KOPT-K1 (cell line): ENCODE data around the gene SAMD1.
A peak's percentile ranks its signal among the peaks of the same experiment; 100 is the strongest.

Experiments used
- H3K27ac ChIP-seq: fragments of 200-600 bp; sonication (generic); 2 replicates; pipeline ENCODE4 v1.5.1; 2016; ENCODE audit warnings: antibody characterized with exemption, mild to moderate bottlenecking, low read depth, low read length; ENCODE audit not compliant: poor library complexity, severe bottlenecking
- H3K36me3 ChIP-seq: fragments of 200-600 bp; sonication (generic); 2 replicates; pipeline ENCODE4 v1.5.1; 2017; ENCODE audit warnings: antibody characterized with exemption, mild to moderate bottlenecking, low read length, moderate library complexity; ENCODE audit not compliant: insufficient read depth
- H3K9me3 ChIP-seq: fragments of 200-600 bp; sonication (generic); 2 replicates; pipeline ENCODE4 v1.5.1; 2017; ENCODE audit warnings: antibody characterized with exemption, low read length, mild to moderate bottlenecking; ENCODE audit not compliant: insufficient read depth, poor library complexity, severe bottlenecking

The SAMD1 gene

DNA sequence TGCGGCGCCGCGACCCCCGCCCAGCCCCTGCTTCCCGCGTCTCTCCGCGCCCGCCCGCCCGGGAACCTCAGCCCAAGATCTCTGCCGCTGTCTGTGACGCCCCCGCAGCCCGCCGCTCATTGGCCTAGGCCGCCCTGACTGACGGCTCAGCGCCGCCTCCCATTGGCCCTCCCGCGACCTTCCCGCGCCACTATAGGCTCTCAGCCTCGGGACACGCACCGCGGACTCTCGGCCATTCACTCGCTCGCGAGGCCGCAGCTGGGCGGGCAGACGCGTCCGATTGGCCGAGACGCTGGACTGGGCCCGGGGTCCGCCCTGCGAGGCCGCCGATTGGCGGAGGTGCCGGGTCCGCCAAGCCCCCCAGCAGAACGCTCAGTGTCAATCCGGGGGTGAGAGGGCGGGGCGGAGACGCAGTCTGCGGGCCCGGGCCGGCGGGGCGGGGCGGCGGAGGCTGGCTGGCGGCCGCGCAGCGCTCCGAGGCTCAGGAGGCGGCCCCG lies 27.2 kb upstream of the SAMD1 start, which contains the start of gene PRKACA:
TSS of gene PRKACA (minus strand) at position 95 of the 497 bp plus-strand sequence. CDS start 215 bp downstream, outside the sequence.
- Histone ChIP-seq H3K9me3 (no peaks in the 10 kb centered on the region), H3K27ac (peak within 1 kb of the TSS; percentile 40)

DNA sequence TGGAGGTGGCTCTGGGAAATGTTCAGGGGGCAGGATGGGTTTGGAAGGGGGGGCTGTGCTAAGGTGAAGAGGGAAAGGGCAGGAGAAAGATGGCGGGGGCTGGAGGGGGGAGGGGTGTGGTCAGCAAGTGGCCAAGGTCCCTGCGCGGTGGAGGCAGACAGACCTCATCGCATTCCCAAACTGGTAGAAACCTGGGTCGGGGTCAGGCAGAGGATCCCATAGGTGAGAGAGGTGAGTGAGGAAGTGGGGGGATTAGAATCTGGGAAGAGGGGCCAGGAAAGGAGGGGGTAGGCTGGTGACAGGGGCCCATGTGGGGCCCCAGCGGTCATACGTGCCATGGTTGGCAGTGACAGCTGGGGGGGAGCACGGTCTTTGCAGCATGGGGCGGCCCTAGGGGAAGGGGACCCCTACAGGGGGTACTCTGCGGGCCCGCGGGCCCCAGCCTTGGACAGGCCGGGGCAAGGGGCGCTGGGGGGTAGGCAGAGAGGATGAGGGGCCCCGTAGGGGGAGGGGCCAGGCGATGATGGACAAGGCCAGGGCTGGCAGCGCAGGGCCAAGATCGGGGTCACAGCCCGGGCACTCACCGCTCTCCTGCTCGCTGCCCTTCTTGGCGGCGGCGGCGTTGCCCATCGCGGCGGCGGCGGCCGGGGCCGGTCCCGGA lies 26.5 kb upstream of the SAMD1 start:
- Histone ChIP-seq H3K27ac (peak overlapping the region; percentile 35), H3K9me3 (no peaks in the 10 kb centered on the region), H3K36me3 (peaks cover 24% of the 10 kb centered on the region)

More for the DNA sequence above, 27.2 kb upstream of the SAMD1 start, which contains the start of gene PRKACA:
- peaks cover 30% of the 10 kb centered on the region for H3K36me3 ChIP-seq

DNA sequence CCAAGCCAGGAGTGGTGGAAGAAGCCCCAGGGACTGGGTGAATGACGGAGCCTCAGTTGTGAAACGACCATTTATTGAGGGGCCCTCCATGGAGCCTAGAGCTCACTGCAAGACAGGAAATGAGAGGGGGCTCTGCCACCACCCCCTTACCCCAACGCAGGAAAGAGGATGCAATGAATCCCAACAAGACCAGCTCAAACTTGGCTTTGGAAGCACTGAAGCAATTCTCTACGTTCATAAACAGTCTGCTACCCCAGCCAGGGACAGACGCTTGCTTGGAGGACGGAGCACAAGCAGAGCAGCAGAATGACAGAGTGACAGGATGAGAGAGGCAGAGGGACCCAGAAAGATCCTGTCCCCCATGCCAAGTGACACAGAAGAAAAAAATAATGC lies 26.0 kb upstream of the SAMD1 start:
- H3K27ac ChIP-seq = peak overlapping the region; percentile 35
- H3K36me3 ChIP-seq = peaks cover 19% of the 10 kb centered on the region
- H3K9me3 ChIP-seq = no peaks in the 10 kb centered on the region

DNA sequence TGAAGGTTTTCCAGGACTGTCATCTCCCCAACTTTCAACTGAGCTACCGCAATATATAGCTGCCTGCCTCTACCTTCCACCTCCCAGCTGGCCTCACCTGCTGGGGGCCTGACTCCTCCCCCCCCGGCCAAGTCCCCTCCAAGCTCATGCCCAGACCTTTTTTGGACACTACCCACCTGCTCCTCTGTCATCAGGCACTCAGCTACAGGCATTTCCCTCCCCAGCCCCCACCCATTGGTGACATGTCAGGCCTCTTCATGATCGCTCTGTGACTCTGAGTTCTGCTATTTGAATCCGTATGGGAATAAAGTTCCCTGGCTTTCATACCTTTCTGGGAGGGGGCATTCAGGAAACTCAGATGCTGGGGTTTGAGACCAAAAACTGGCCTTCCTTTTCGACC lies 25.2 kb upstream of the SAMD1 start:
- Histone ChIP-seq H3K36me3 (peaks cover 12% of the 10 kb centered on the region), H3K9me3 (no peaks in the 10 kb centered on the region), H3K27ac (no peak overlapping the region)

DNA sequence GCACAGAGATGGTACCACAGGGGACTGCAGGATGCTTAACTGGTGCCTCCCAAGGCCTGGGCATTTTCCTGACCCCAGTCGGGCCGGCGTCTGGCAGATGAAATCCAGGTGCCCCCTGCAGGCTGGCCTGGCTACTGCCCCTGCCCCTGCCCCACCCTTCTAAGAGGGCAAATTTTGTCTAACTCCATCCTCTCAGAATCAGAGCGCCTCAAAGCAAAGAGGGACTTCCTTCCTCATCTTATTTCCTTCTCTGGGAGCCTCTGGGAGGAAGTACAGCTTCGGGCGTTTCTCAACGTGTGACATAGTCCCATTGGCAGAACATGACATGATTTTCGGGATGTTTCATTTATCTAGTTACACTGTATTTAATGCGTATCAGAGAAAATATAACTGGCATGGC lies 24.3 kb upstream of the SAMD1 start:
- Histone ChIP-seq H3K9me3 (no peaks in the 10 kb centered on the region), H3K27ac (no peak overlapping the region), H3K36me3 (peaks cover 5% of the 10 kb centered on the region)

DNA sequence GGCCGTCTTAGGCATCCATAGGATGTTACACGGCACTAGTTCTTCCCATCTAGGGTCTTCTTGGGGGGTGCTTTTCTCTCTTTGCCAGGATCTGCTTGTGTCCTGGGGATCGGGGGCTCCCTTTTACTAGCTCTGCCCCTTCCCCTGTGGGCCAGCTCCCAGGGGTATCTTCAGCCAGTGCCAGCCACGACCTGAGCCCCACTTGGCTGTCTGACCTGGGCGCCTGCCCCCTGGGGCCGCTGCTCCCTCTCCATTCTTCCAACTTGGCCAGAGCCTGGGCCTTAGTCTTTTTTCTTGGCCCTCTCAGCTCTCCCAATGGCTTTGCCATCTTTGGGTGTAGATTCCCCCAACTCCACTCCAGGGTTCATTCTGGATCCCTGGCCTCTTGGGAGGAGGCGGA lies 23.9 kb upstream of the SAMD1 start:
- Histone ChIP-seq H3K9me3 (no peaks in the 10 kb centered on the region), H3K36me3 (peaks cover under 1% of the 10 kb centered on the region; the same call in 1 of the 2 replicates), H3K27ac (no peak overlapping the region)

DNA sequence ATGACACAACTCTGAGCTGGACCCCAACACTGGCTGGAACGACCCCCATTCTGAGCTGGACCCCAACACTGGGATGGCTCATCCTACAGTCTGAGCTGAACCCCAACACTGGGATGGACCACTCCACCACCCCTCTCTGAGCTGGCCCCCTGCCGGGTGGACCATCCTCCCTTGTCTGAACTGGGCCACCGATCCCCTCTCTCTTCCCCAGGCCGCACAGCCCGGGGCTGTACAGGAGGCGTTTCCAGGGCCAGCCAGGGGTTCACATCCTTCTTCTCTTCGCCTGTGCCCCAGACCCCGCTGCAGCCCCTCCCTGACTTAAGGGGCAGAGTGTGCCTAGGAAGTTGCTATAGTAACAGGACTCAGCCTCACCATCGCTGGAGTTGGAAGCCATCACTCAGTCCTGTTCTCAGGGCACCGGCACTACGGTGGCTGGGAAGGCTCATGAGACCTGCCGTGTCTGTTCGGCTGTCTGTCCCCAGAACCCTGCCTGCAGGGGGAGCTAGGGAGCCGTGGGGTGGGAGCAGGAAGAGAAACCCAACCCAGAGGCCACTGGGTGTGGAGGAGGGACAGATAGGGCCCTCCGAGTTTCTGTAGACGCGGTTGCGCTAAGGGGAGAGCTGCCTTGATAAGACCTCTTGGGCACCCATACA lies 23.3 kb upstream of the SAMD1 start:
- Histone ChIP-seq H3K9me3 (no peaks in the 10 kb centered on the region), H3K36me3 (no peaks in the 10 kb centered on the region), H3K27ac (peak overlapping the region; percentile 3)

DNA sequence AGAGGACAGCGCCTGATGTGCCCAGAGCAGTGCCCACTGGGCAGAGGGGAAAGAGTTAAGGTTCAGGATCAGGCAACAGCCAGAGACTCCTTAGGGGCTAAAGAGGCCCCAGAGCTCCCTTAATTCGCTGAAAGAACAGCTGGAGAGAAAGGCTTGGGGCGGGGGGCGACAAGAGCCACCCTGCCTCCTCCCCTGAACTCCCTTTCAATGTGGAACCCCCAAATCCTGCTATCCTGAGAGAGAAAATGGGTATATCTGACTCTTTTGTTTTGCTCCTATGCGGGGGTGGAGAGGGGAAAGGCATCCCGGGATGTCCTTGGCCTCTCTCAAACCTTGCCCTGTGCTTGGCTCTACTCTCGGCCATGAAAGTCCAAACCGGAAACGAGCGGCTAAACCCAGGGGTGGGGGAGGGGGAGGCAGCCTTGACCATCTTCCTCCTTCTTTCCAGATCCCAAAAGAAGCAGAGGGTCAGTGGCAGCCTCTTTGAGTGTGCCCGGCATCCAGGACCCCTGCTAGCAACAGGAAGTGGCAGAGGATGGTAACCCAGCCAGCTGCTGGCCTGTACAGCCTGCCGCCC lies 22.3 kb upstream of the SAMD1 start:
- Histone ChIP-seq H3K9me3 (no peaks in the 10 kb centered on the region), H3K27ac (peak overlapping the region; percentile 44), H3K36me3 (no peaks in the 10 kb centered on the region; the same call in 1 of the 2 replicates)

DNA sequence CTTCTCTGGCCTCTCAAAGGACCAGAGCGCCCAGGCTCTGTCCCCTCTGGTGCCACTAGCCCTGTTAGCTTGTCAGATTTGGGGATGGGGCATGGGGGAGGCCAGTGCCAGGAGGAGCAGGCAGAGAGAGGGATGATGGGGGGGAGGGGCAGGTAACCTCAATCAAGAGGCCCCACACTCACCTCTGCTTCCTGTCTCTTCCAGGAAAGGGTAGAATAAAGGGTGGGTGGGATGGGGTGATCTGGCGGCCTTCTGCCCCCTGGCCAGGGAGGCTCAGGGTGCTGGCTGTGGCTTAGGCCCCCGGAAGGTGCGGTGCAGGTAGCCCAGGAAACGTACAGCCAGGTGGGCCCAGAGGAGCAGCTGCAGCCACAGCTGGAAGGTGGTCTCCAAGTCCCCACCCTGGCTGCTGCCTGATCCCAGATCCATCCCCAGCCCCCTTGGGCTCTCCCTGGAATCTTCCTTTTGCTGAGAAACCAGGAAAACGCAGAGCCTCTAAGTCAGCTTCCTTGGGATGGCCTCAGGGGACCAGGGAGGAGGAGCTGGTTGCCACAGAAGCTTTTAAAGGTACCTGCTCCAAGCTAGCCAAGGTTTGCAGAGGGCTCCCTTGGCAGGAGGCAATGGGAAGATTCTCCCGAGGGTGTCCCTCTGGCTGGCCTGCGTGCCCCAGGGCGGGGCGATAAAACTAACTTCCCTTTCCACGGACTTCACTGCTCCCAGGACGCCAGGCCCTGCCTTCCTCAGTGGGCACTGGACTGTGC lies 21.7 kb upstream of the SAMD1 start:
- Histone ChIP-seq H3K27ac (peak overlapping the region; percentile 44), H3K36me3 (no peaks in the 10 kb centered on the region; the same call in 1 of the 2 replicates), H3K9me3 (no peaks in the 10 kb centered on the region)

DNA sequence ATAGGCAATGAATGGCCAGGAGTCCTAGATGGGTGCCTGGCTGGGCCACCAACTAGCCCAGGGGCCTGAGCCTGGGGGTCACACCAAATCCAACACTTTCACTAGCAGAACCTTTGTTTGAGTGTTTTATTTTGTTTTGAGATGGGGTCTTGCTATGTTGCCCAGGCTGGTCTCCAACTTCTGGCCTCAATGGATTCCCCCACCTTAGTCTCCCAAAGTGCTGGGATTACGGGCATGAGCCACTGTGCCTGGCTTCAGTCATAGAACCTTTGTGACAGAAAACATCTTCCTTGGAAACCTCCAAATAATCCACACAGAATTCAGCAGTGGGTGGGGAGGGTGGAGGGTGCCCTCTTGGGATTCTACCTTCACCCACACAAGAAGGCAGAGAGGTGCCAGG lies 20.9 kb upstream of the SAMD1 start:
- Histone ChIP-seq H3K9me3 (no peaks in the 10 kb centered on the region), H3K27ac (peak overlapping the region; percentile 44), H3K36me3 (peaks cover 5% of the 10 kb centered on the region; the same call in 1 of the 2 replicates)

DNA sequence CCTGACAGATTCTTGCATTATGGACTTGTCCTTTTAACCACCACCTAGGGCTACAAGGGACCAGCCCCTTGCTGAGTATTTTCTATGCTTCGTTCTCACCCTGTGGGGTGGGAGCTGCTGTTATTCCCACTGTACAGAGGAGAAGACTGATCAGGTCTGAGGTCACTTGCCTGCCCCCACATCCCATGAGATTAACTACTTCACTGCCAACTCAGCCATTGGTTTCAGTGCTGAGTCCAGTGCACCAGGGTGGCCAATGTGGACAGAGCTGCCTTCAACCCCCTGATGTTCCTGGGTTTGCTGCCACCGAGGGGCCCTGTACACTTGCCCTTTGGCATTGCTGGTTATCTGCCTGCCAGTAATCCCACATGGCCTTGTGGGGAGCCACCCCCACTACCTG lies 20.1 kb upstream of the SAMD1 start:
- H3K27ac ChIP-seq = no peak overlapping the region
- H3K9me3 ChIP-seq = no peaks in the 10 kb centered on the region
- peaks cover 13% of the 10 kb centered on the region; the same call in 1 of the 2 replicates for H3K36me3 ChIP-seq

DNA sequence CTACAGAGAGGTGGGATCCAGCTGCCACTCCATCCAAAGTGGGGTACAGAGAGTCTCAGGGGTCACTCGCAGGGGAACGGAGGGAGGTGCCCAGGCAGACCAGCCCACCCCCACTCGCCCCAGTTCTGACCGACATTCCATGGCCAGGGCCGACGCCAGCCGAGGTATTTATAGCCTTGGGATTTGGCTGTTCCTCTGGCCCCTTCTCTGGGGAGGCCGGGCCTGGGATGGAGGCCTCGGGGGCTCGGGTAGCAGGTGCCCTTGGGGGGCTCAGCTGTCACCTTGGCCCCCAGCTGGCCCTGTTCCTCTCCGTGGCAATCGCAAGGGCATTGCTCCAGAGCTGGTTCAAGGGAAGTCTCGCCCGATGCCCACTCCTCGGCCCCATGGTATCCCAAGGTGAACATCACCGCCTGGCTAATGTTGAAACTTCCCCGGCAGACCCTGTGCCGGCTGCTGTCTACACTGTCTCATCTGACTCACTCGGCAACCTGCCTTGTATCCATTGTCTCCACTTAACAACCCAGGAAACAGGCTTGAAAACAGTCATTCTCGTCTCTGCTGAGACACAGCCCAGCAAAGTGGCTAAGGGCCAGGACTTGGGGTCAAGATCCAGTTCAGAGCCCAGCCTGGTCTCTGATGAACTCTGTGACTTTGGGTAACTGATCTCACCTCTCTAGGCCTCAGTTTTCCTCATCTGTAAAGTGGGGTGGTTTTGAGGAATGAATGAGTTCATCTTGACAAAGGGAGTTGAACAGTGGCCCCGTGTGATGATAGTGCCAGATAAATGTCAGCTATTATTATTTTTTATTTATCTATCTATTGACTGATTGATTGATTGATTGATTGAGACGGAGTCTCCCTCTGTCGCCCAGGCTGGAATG lies 17.3 kb upstream of the SAMD1 start:
- H3K36me3 ChIP-seq = peaks cover 30% of the 10 kb centered on the region
- H3K9me3 ChIP-seq = no peaks in the 10 kb centered on the region
- H3K27ac ChIP-seq = no peak overlapping the region

DNA sequence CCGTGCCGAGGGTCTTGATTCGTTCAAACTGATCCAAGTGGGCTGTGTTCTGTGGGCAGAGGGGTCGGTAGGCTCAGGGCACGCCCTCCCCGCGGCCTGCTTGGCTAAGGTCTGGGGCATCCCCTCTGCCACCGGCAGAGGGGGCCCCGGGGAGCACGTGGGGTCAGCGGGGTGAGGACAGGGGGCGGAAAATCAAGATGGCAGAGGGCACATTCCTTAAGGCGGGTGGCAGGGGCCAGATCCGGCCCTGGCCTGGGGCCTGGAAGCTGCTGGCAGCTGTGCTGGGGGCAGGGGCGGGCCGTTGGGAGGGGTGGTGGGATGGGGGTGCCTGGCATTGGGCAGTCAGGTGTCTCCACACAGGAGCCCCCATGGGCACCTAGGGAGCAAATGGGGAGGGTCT lies 16.3 kb upstream of the SAMD1 start:
- Histone ChIP-seq H3K27ac (no peak overlapping the region), H3K36me3 (peaks cover 40% of the 10 kb centered on the region)

DNA sequence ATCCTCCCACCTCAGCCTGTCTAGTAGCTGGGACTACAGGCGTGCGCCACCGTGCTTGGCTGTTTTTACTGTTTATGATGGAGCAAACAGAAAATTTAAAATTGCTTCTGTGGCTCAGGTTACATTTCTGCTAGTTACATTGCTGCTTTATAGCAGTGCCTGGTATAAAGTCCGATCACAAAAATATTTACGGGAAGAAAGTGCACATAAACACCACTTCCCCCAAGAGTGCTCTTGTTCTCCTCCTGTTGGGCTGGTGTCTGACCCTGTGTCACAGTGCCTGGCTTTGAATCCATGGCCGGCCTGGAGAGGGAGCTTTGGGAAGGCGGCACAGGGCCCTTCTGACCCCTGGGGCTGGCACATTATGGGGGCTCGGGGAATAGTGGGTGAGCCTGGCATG lies 15.1 kb upstream of the SAMD1 start:
- Histone ChIP-seq H3K36me3 (peaks cover 47% of the 10 kb centered on the region), H3K27ac (no peak overlapping the region), H3K9me3 (no peaks in the 10 kb centered on the region)

More for the DNA sequence above, 16.3 kb upstream of the SAMD1 start:
- H3K9me3 ChIP-seq = no peaks in the 10 kb centered on the region
